ENCODE data around the gene SLC39A11.

The SLC39A11 gene

DNA sequence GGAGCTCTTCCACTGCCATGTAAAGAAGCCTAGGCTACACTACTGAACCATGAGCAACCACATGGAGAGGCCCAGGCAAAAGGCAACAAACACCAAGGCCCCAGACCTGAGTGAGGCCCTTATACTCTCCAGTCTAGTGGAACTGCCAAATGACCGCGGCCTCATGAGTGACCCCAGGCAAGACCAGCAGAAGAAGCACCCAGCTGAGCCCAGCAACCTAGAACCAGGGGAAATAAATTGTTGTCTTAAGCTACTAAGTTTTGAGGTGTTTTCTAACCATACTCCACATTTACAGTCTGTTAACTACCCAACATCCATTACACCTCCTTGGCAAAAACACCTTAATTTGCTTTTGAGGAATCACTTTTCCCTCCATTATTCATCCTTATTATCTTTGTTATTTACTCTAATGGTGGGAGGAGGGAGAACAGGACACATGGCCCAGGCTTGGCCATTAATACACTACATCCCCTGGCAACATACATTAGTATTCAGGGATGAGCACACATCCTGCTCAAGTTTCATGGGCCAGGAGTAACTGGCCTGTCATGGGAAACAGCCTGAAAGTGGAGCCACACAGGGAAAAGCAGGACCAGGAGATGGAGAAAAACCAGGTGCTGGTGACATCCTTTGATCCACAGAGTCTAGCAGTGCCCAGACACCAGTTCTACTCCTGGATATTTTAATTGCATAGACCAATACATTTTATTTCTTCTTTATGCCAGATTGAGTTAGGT, 26.2 kb downstream of the SLC39A11 start:
- ATAC-seq: peak; percentile 51
- TF ChIP-seq, protein P1, sequence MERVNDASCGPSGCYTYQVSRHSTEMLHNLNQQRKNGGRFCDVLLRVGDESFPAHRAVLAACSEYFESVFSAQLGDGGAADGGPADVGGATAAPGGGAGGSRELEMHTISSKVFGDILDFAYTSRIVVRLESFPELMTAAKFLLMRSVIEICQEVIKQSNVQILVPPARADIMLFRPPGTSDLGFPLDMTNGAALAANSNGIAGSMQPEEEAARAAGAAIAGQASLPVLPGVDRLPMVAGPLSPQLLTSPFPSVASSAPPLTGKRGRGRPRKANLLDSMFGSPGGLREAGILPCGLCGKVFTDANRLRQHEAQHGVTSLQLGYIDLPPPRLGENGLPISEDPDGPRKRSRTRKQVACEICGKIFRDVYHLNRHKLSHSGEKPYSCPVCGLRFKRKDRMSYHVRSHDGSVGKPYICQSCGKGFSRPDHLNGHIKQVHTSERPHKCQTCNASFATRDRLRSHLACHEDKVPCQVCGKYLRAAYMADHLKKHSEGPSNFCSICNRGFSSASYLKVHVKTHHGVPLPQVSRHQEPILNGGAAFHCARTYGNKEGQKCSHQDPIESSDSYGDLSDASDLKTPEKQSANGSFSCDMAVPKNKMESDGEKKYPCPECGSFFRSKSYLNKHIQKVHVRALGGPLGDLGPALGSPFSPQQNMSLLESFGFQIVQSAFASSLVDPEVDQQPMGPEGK (CRISPR knock-in tag; IDR thresholded peaks at IDR 0.05; ENCODE audit: borderline replicate concordance): no peak
- TF ChIP-seq, protein P2, sequence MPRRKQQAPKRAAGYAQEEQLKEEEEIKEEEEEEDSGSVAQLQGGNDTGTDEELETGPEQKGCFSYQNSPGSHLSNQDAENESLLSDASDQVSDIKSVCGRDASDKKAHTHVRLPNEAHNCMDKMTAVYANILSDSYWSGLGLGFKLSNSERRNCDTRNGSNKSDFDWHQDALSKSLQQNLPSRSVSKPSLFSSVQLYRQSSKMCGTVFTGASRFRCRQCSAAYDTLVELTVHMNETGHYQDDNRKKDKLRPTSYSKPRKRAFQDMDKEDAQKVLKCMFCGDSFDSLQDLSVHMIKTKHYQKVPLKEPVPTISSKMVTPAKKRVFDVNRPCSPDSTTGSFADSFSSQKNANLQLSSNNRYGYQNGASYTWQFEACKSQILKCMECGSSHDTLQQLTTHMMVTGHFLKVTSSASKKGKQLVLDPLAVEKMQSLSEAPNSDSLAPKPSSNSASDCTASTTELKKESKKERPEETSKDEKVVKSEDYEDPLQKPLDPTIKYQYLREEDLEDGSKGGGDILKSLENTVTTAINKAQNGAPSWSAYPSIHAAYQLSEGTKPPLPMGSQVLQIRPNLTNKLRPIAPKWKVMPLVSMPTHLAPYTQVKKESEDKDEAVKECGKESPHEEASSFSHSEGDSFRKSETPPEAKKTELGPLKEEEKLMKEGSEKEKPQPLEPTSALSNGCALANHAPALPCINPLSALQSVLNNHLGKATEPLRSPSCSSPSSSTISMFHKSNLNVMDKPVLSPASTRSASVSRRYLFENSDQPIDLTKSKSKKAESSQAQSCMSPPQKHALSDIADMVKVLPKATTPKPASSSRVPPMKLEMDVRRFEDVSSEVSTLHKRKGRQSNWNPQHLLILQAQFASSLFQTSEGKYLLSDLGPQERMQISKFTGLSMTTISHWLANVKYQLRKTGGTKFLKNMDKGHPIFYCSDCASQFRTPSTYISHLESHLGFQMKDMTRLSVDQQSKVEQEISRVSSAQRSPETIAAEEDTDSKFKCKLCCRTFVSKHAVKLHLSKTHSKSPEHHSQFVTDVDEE (CRISPR knock-in tag; IDR thresholded peaks at IDR 0.05): no peak
- TF ChIP-seq ARNTL (CRISPR knock-in tag; IDR thresholded peaks at IDR 0.05; ENCODE audit: borderline replicate concordance, low read depth): no peak
- TF ChIP-seq OSR1 (CRISPR knock-in tag; IDR thresholded peaks at IDR 0.05): no peak
- TF ChIP-seq, protein P3, sequence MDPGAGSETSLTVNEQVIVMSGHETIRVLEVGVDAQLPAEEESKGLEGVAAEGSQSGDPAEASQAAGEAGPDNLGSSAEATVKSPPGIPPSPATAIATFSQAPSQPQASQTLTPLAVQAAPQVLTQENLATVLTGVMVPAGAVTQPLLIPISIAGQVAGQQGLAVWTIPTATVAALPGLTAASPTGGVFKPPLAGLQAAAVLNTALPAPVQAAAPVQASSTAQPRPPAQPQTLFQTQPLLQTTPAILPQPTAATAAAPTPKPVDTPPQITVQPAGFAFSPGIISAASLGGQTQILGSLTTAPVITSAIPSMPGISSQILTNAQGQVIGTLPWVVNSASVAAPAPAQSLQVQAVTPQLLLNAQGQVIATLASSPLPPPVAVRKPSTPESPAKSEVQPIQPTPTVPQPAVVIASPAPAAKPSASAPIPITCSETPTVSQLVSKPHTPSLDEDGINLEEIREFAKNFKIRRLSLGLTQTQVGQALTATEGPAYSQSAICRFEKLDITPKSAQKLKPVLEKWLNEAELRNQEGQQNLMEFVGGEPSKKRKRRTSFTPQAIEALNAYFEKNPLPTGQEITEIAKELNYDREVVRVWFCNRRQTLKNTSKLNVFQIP (CRISPR knock-in tag; IDR thresholded peaks at IDR 0.05; ENCODE audit: borderline replicate concordance, low read depth): no peak
- no peak for TF ChIP-seq ISL1 (CRISPR knock-in tag; IDR thresholded peaks at IDR 0.05)
- no peak for TF ChIP-seq TOX (CRISPR knock-in tag; IDR thresholded peaks at IDR 0.05; ENCODE audit: borderline replicate concordance)
- TF ChIP-seq ESRRG (CRISPR knock-in tag; IDR thresholded peaks at IDR 0.05): no peak
- TF ChIP-seq, protein P4, sequence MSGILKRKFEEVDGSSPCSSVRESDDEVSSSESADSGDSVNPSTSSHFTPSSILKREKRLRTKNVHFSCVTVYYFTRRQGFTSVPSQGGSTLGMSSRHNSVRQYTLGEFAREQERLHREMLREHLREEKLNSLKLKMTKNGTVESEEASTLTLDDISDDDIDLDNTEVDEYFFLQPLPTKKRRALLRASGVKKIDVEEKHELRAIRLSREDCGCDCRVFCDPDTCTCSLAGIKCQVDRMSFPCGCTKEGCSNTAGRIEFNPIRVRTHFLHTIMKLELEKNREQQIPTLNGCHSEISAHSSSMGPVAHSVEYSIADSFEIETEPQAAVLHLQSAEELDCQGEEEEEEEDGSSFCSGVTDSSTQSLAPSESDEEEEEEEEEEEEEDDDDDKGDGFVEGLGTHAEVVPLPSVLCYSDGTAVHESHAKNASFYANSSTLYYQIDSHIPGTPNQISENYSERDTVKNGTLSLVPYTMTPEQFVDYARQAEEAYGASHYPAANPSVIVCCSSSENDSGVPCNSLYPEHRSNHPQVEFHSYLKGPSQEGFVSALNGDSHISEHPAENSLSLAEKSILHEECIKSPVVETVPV (CRISPR knock-in tag; IDR thresholded peaks at IDR 0.05): no peak
- no peak for TF ChIP-seq ZNF70 (CRISPR knock-in tag; IDR thresholded peaks at IDR 0.05)
- TF ChIP-seq SNAI2 (CRISPR knock-in tag; IDR thresholded peaks at IDR 0.05): no peak
- TF ChIP-seq RARB (CRISPR knock-in tag; IDR thresholded peaks at IDR 0.05): no peak
- no peak for TF ChIP-seq CSDC2 (CRISPR knock-in tag; IDR thresholded peaks at IDR 0.05)
- no peak for TF ChIP-seq BACH2 (CRISPR knock-in tag; IDR thresholded peaks at IDR 0.05; ENCODE audit: borderline replicate concordance)
- no peak for TF ChIP-seq PPARA (CRISPR knock-in tag; IDR thresholded peaks at IDR 0.05; ENCODE audit: borderline replicate concordance)

DNA sequence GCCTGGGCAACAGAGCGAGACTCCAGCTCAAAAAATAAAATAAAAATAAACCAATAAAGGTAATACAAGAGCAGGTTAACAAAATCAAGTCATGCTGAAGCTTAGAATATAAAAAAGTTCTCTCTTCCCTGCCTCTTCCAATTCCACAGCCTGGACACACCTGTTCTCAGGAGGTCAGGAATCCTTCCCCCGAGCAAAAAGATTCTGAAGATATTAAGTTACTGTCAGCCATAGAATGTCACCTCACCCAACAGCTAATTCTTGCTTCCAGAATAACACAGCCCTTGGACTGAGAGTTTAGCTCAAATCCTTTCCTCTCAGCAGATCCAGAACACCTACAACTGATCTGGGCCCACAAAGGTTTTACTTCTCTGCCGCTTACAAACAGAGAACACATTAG, 27.1 kb downstream of the SLC39A11 start:
- TF ChIP-seq OSR1 (CRISPR knock-in tag; IDR thresholded peaks at IDR 0.05) (no peak), TOX (CRISPR knock-in tag; IDR thresholded peaks at IDR 0.05; ENCODE audit: borderline replicate concordance) (no peak), ZNF565 (CRISPR knock-in tag; conservative IDR thresholded peaks at IDR 0.05; ENCODE audit: low read depth) (no peak), ISL1 (CRISPR knock-in tag; IDR thresholded peaks at IDR 0.05) (no peak), ARNTL (CRISPR knock-in tag; IDR thresholded peaks at IDR 0.05; ENCODE audit: borderline replicate concordance, low read depth) (no peak), CSDC2 (CRISPR knock-in tag; IDR thresholded peaks at IDR 0.05) (no peak), RARB (CRISPR knock-in tag; IDR thresholded peaks at IDR 0.05) (no peak), ZFP3 (CRISPR knock-in tag; IDR thresholded peaks at IDR 0.05) (no peak), ZC3H10 (CRISPR knock-in tag; IDR thresholded peaks at IDR 0.05) (no peak), TCF4 (CRISPR knock-in tag; IDR thresholded peaks at IDR 0.05; ENCODE audit: borderline replicate concordance) (no peak)
- TF ChIP-seq, protein P1 (CRISPR knock-in tag; IDR thresholded peaks at IDR 0.05; ENCODE audit: borderline replicate concordance): no peak
- TF ChIP-seq, protein P5, sequence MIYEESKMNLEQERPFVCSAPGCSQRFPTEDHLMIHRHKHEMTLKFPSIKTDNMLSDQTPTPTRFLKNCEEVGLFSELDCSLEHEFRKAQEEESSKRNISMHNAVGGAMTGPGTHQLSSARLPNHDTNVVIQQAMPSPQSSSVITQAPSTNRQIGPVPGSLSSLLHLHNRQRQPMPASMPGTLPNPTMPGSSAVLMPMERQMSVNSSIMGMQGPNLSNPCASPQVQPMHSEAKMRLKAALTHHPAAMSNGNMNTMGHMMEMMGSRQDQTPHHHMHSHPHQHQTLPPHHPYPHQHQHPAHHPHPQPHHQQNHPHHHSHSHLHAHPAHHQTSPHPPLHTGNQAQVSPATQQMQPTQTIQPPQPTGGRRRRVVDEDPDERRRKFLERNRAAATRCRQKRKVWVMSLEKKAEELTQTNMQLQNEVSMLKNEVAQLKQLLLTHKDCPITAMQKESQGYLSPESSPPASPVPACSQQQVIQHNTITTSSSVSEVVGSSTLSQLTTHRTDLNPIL (CRISPR knock-in tag; IDR thresholded peaks at IDR 0.05; ENCODE audit: low read depth): no peak
- ATAC-seq: no peak

Measured in SK-N-SH treated with all-trans-retinoic acid at 6 μM for 48 hours (cell line).